Testis (tissue), 5 donors: ENCODE results near the gene EWSR1. TPM values are rescaled to one million over a fixed set of nuclear protein-coding genes. Genes with fewer than 3 reads are reported as not detected.
"Not testable (repeated sequence)": the region's sequence is repeated elsewhere in the genome, so short reads cannot be mapped to it uniquely, and the experiment has no call there.

ENCODE experiments used
- DNase-seq: peaks from one replicate; pipeline ENCODE4 v3.0.0-alpha.2; 2019
- H3K27ac ChIP-seq, 2 donors: fragments of 200-600 bp; sonication (generic); one replicate each; pipeline ENCODE4 v1.5.1; 2019
- H3K27me3 ChIP-seq: fragments of 200-600 bp; sonication (generic); one replicate; pipeline ENCODE4 v1.5.1; 2019
- H3K36me3 ChIP-seq: fragments of 200-600 bp; sonication (generic); one replicate; pipeline ENCODE4 v1.5.1; 2017; ENCODE audit warnings: low read depth; ENCODE audit errors: missing control alignments
- H3K4me1 ChIP-seq: fragments of 200-600 bp; sonication (generic); one replicate; pipeline ENCODE4 v1.5.1; 2019
- H3K4me3 ChIP-seq, 2 donors: fragments of 200-600 bp; sonication (generic); one replicate each; pipeline ENCODE4 v1.5.1; 2017 to 2019
- H3K9me3 ChIP-seq: fragments of 200-600 bp; sonication (generic); one replicate; pipeline ENCODE4 v1.5.1; 2017
- POLR2A ChIP-seq: fragments of 450-650 bp; IDR thresholded peaks from one replicate; pipeline ENCODE4 v1.6.1; 2017; ENCODE audit warnings: antibody characterized with exemption, mild to moderate bottlenecking, moderate library complexity
- WGBS, 2 donors: methylation state at CpG; one replicate each; pipeline ENCODE4 v1.1.5; 2018; 5-methylcytosine and 5-hydroxymethylcytosine counted together
- intact Hi-C: fragments of 100-400 bp; cut with DNase I; formaldehyde crosslinking; loops from one replicate; pipeline ENCODE4 v1.15.1; 2023; ENCODE audit warnings: low total_unique reads
- long read RNA-seq, 2 donors: transcript quantifications; one replicate each; lab custom pipeline, GENCODE V29; 2026
- polyA plus RNA-seq: library from polyadenylated mRNA; stranded (reverse); fragments of 350-450 nt; fragmentation: Illumina TruSeq; extraction: RNeasy Lipid Tissue Mini Kit (QIAGEN cat#74804); gene quantifications from one replicate; pipeline ENCODE4 v1.2.3, GENCODE V29; 2014; ENCODE audit warnings: low read depth, low replicate concordance; ENCODE audit not compliant: insufficient read depth
- total RNA-seq, 2 donors: library from RNA; depleted of rRNA; stranded (reverse); fragments of >200 nt; gene quantifications; one replicate each; pipeline ENCODE4 v1.2.3, GENCODE V29; 2016
- TF ChIP-seq, protein P1 (sequence below), 3 experiments: fragments of 450-650 bp in 2 of 3; fragments of 200-600 bp in 1 of 3; sonication (generic) in 1 of 3; IDR thresholded peaks; one replicate each; pipeline ENCODE4 v1.5.1; 2016 to 2019; ENCODE audit warnings: antibody characterized with exemption in 3 of 3, mild to moderate bottlenecking in 2 of 3, moderate library complexity in 1 of 3

EWSR1 gene, protein sequence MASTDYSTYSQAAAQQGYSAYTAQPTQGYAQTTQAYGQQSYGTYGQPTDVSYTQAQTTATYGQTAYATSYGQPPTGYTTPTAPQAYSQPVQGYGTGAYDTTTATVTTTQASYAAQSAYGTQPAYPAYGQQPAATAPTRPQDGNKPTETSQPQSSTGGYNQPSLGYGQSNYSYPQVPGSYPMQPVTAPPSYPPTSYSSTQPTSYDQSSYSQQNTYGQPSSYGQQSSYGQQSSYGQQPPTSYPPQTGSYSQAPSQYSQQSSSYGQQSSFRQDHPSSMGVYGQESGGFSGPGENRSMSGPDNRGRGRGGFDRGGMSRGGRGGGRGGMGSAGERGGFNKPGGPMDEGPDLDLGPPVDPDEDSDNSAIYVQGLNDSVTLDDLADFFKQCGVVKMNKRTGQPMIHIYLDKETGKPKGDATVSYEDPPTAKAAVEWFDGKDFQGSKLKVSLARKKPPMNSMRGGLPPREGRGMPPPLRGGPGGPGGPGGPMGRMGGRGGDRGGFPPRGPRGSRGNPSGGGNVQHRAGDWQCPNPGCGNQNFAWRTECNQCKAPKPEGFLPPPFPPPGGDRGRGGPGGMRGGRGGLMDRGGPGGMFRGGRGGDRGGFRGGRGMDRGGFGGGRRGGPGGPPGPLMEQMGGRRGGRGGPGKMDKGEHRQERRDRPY
- total RNA-seq: 100 to 1,000 TPM; 286 to 336 TPM
- 451 TPM for polyA plus RNA-seq
- long read RNA-seq, donor 1, transcript EWSR1-207 (17 exons, 2,207 nt): minor isoform, 16 of 103 reads
- long read RNA-seq, donor 1, transcript EWSR1-206 (17 exons, 2,654 nt): major isoform, 18 of 103 reads
- long read RNA-seq, donor 1, partial matches to known transcripts: 61 of 103 reads
- long read RNA-seq, donor 1, other reads (novel, unspliced or antisense): 0 of 103 reads
- long read RNA-seq, donor 2, partial matches to known transcripts: 46 of 54 reads
- long read RNA-seq, donor 2, other reads (novel, unspliced or antisense): 0 of 54 reads

DNA sequence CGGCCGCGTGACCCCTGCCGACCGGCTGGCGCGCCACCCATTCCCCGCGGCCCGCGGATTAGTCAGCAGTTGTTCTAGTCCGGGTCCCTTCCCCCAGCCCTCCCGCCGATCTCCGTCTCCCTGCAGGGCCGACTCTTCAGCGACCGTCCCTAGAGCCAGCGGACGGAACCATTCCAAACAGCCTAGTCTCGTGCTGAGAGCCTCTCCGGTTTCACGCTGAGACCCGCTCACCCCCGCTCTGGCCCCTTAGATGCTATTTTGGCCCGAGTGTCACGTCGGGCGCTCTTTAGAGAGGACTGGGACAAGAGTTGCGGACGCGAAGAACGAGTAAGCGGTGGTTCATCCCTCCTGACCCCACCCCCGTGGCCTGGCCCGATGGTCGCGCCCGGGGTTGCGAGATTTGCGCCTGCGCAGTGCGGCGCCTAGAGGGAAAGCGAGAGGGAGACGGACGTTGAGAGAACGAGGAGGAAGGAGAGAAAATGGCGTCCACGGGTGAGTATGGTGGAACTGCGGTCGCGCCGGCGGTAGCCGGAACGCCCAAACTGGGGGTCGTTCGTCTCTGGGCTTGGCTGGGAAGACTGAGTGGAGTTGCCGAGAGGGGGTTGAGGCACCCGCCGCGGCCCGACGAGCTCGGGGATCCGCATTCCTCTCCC lies at the start of gene EWSR1, which contains the start of gene RHBDD3:
EWSR1 (plus strand) TSS at position 411 of the 653 bp plus-strand sequence; CDS start at position 480, 69 bp downstream.
RHBDD3 (minus strand) TSS at position 124 of the 653 bp plus-strand sequence. CDS start 2,355 bp downstream, outside the sequence.
- Histone ChIP-seq H3K4me3 (peak within 1 kb of the TSS; percentile 96 to 98), H3K4me1 (peaks cover 46% of the 10 kb centered on the region), H3K9me3 (no peaks in the 10 kb centered on the region), H3K36me3 (no peaks in the 10 kb centered on the region), H3K27ac (peak within 1 kb of the TSS; percentile 95 to 99), H3K27me3 (no peaks in the 10 kb centered on the region)
- intact Hi-C loops: no loop called here
- peak; percentile 96 for DNase-seq
- WGBS, 2 donors: 0 to 1% methylated on average over 30 to 67 of the region's 67 CpGs
- TF ChIP-seq, protein P1, sequence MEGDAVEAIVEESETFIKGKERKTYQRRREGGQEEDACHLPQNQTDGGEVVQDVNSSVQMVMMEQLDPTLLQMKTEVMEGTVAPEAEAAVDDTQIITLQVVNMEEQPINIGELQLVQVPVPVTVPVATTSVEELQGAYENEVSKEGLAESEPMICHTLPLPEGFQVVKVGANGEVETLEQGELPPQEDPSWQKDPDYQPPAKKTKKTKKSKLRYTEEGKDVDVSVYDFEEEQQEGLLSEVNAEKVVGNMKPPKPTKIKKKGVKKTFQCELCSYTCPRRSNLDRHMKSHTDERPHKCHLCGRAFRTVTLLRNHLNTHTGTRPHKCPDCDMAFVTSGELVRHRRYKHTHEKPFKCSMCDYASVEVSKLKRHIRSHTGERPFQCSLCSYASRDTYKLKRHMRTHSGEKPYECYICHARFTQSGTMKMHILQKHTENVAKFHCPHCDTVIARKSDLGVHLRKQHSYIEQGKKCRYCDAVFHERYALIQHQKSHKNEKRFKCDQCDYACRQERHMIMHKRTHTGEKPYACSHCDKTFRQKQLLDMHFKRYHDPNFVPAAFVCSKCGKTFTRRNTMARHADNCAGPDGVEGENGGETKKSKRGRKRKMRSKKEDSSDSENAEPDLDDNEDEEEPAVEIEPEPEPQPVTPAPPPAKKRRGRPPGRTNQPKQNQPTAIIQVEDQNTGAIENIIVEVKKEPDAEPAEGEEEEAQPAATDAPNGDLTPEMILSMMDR (IDR thresholded peaks at IDR 0.05): peak in 1 of 3 experiments; percentile 24
- TF ChIP-seq POLR2A: peak; percentile 67

DNA sequence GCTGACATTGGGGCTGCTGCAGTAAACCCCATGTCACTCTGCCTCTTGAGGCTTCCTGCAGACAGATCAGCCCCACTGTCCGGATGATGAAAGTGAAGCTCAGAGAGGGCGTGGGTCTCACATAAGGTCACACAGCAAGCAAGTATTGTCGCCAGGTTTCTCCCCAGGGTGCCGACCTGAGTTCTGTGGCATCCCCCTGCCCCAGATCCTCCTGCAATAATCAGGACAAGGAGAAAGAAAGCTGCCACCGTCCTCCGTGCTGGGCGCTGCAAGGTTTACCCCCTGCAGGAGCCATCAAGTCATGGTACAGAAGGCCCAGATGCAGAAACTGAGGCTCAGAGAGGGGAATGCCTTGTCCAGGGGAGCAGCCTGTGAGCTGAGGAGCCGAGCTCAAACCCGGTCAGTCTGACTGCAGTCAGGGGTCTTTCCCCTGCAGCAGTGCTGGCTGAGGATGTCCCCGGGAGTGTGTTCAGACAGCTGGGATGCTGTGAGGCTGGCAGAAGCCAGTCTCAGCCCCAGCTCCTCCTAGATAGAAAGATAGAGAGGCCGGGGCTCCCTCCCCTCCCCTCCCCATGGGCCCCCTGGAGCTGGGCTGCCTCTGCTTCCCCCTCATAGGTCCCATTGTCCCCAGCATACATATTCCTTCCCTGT lies 49.2 kb upstream of the EWSR1 start:
- intact Hi-C loops: no loop called here
- Histone ChIP-seq H3K27ac (no peak overlapping the region), H3K4me3 (no peak overlapping the region), H3K9me3 (no peaks in the 10 kb centered on the region), H3K27me3 (no peaks in the 10 kb centered on the region), H3K36me3 (no peaks in the 10 kb centered on the region), H3K4me1 (peaks cover 15% of the 10 kb centered on the region)
- WGBS, 2 donors: 75 to 83% methylated on average over 8 to 11 of the region's 11 CpGs
- TF ChIP-seq, protein P1 (IDR thresholded peaks at IDR 0.05): no peak
- TF ChIP-seq POLR2A: no peak
- DNase-seq: no peak

DNA sequence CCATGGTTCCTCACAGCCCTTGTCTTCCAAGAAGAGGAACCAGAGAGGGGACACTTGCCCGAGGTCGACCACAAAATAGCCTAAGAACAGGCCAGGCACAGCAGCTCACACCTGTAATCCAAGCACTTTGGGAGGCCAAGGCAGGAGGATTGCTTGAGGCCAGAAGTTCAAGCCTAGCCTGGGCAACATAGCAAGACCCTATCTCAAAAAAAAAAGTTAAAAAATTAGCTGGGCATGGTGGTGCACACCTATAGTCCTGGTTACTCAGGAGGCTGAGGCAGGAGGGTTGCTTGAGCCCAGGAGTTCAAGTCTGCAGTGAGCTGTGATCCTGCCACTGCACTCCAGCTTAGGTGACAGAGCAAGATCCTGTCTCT lies 48.7 kb upstream of the EWSR1 start:
- H3K27ac ChIP-seq, intact Hi-C loops, H3K9me3 ChIP-seq, DNase-seq, H3K27me3 ChIP-seq, H3K4me3 ChIP-seq, H3K36me3 ChIP-seq: not testable (repeated sequence)
- H3K4me1 ChIP-seq: peaks cover 15% of the 10 kb centered on the region
- 76 to 79% methylated on average over 2 of the region's 2 CpGs for WGBS, 2 donors

DNA sequence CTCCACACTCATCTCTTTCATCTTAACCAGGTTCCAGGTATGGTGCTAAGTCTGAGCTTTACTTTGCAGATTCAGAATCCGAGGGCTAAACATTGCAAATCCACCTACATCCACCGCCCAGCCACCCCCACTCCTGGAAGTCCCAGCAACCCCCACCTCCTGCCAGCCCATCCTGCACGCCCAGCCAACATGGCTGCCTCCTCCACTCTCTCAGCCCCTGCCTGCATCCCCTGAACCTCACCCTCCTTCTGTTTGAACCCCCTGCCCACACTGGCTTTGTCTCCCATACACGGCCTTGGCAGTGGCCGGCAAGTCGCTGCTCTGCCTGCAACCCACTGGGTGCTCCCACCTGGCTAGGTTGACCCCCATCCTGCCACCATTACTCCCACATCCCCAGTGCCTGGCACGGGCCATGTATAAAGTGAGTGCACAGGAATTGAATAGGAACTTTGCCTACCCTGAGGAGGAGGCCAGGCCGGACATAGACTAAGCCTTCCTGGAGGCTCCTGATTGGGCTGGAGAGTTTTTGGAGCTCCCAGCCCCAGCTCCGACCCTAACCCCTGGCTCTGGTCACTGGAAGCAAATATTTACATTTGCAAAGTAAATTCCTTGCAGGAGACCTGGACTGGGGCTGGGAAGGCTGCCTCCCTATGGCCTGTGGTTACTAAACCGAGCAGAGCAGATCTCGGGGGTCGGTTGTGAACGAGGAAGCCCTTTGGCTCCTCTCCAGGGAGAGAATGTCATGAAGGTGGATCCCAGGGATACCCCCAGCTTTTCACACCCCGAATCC lies 48.0 kb upstream of the EWSR1 start:
- Histone ChIP-seq H3K4me3 (no peak overlapping the region), H3K27ac (no peak overlapping the region), H3K36me3 (no peaks in the 10 kb centered on the region), H3K4me1 (peaks cover 20% of the 10 kb centered on the region), H3K9me3 (no peaks in the 10 kb centered on the region), H3K27me3 (no peaks in the 10 kb centered on the region)
- WGBS, 2 donors: 74 to 79% methylated on average over 14 of the region's 14 CpGs
- no peak for DNase-seq
- TF ChIP-seq, protein P1 (IDR thresholded peaks at IDR 0.05): no peak
- no peak for TF ChIP-seq POLR2A
- intact Hi-C loops: no loop called here
